ENCODE results near the gene SLC39A9. TPM values are rescaled to one million over a fixed set of nuclear protein-coding genes. Genes with fewer than 3 reads are reported as not detected.

The SLC39A9 gene
- polyA plus RNA-seq, 2 of the 4 experiments (the other 2 are of a cell fraction) = 41.7 to 116 TPM

DNA sequence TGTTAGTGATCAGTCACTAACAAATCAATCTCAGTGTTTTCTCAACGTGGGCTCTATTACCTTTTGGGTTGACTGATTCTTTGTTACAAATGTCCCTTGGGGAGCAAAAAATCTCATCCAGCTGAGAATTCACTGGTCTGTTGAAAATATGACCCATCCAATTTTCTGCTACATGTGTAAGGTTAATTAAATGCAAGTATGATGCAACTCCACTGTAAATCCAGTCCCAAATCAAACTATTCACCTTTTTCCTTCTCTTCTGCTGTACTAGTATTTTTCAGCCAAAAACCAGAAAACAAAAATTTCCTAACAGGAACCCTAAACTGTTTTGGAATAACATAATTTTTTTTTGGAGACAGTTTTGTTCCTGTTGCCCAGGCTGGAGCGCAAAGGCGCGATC lies 2.6 kb upstream of the SLC39A9 start:
- 92% methylated on average over 4 of the region's 4 CpGs for WGBS (ENCODE audit: missing lambda C conversion rate)
- Histone ChIP-seq H3K9me3 (no peaks in the 10 kb centered on the region), H3K4me2 (peak overlapping the region; percentile 99), H3K27ac (no peak overlapping the region), H3K4me1 (peaks cover 28% of the 10 kb centered on the region), H3K4me3 (no peak overlapping the region)
- ATAC-seq (no peak), DNase-seq (ENCODE audit: low read depth in 1 of 2, low spot score in 1 of 2) (no peak), FAIRE-seq (no peak)
- TF ChIP-seq SMC3 (IDR thresholded peaks at IDR 0.05) = no peak
- TF ChIP-seq ESRRA (IDR thresholded peaks at IDR 0.05; ENCODE audit: borderline replicate concordance, low read length) = no peak
- TF ChIP-seq CEBPB (IDR thresholded peaks at IDR 0.05) = 0 out of 4 replicates have a peak, but pooled peaks of 1 of the 2 experiments have one; percentile 12
- POLR2A ChIA-PET = no interaction called here
- CTCF ChIA-PET = interaction anchor here (1.1 kb wide), 2 partner anchors 11 to 153 kb away, joined by 3 read pairs; no protein-coding TSS in a partner anchor

DNA sequence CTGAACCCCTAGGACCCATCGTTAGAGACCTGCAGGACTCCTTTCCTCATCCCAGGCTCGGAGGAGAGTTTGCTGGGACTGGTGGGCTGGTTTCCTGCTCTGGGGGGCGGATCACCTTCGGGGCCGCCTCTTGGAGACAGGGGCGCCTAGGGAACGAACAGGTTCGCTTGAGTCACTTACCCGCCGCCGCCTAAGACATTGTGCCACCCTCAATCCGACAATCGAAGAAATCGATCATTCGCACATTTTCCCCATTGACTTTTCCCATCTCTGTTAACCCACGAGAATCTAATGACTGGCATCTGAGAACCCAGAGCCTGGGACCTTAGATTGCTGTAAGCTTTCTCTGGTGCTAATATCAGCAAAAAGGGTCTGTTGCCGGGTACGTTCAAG lies 322 bp downstream of the SLC39A9 start:
- DNase-seq (ENCODE audit: low read depth in 1 of 2, low spot score in 1 of 2) = no peak
- POLR2A ChIA-PET = interaction anchor here (0.9 to 1.8 kb wide), 5 partner anchors 16 to 207 kb away, joined by 3 to 10 read pairs (median 9); partner anchors contain the start of genes EXD2 and GALNT16
- H3K4me3 ChIP-seq = peak overlapping the region; percentile 92
- peak overlapping the region; percentile 87 for H3K4me2 ChIP-seq
- H3K4me1 ChIP-seq = peaks cover 38% of the 10 kb centered on the region
- H3K27ac ChIP-seq = peak overlapping the region; percentile 96 to 97
- H3K9me3 ChIP-seq = no peaks in the 10 kb centered on the region
- TF ChIP-seq FOSB (CRISPR knock-in tag; IDR thresholded peaks at IDR 0.05) (no peak), KDM5A (IDR thresholded peaks at IDR 0.05) (peak; percentile 42; the same call in 1 of the 2 replicates), PHF8 (IDR thresholded peaks at IDR 0.05; ENCODE audit: borderline replicate concordance, low read depth) (peak; percentile 91), RARB (CRISPR knock-in tag; IDR thresholded peaks at IDR 0.05) (0 out of 2 replicates have a peak, but pooled peaks have one; percentile 42), CEBPB (IDR thresholded peaks at IDR 0.05) (no peak)
- TF ChIP-seq, protein P1, sequence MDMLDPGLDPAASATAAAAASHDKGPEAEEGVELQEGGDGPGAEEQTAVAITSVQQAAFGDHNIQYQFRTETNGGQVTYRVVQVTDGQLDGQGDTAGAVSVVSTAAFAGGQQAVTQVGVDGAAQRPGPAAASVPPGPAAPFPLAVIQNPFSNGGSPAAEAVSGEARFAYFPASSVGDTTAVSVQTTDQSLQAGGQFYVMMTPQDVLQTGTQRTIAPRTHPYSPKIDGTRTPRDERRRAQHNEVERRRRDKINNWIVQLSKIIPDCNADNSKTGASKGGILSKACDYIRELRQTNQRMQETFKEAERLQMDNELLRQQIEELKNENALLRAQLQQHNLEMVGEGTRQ (IDR thresholded peaks at IDR 0.05) = no peak
- CTCF ChIA-PET = interaction anchor here (0.9 to 1.7 kb wide), 3 partner anchors 37 to 156 kb away, joined by 3 to 4 read pairs (median 4); no protein-coding TSS in a partner anchor
- WGBS (ENCODE audit: missing lambda C conversion rate) = 2% methylated on average over 16 of the region's 18 CpGs
- peak in 1 of 2 experiments; percentile 55; a peak in 2 of 6 replicates for ATAC-seq
- FAIRE-seq = no peak

DNA sequence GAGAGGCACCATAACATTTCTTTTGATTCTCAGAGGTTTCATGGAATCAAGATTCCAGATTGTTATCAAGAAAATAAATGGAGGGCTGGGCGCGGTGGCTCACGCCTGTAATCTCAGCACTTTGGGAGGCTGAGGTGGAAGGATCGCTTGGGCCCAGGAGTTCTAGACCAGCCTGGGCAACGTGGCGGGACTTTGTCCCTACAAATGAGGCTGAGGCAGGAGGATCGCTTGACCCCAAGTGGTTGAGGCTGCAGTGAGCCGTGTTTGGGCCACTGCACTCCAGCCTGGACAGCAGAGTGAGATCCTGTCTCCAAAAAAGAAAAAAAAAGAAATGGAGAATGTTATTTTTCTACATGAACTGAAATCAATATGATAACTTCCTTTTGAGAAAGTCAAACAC lies 1.3 kb downstream of the SLC39A9 start:
- no peak for ATAC-seq
- Histone ChIP-seq H3K9me3 (no peaks in the 10 kb centered on the region), H3K4me3 (peak overlapping the region; percentile 92), H3K4me2 (peak overlapping the region; percentile 87), H3K27ac (peak overlapping the region in 1 of 2 experiments; percentile 97; a peak in 2 of 6 replicates), H3K4me1 (peaks cover 38% of the 10 kb centered on the region)
- no peak for FAIRE-seq
- ChIA-PET POLR2A (no interaction called here), CTCF (no interaction called here)
- no peak for DNase-seq (ENCODE audit: low read depth in 1 of 2, low spot score in 1 of 2)
- 80% methylated on average over 8 of the region's 8 CpGs for WGBS (ENCODE audit: missing lambda C conversion rate)
- TF ChIP-seq CBX2 (IDR thresholded peaks at IDR 0.05; ENCODE audit: borderline replicate concordance, low read depth) (no peak), FOSB (CRISPR knock-in tag; IDR thresholded peaks at IDR 0.05) (no peak), PHF8 (IDR thresholded peaks at IDR 0.05; ENCODE audit: borderline replicate concordance, low read depth) (no peak), ZFP36 (IDR thresholded peaks at IDR 0.05; ENCODE audit: borderline replicate concordance, partially characterized antibody) (no peak), CHD4 (IDR thresholded peaks at IDR 0.05; ENCODE audit: borderline replicate concordance) (no peak)

DNA sequence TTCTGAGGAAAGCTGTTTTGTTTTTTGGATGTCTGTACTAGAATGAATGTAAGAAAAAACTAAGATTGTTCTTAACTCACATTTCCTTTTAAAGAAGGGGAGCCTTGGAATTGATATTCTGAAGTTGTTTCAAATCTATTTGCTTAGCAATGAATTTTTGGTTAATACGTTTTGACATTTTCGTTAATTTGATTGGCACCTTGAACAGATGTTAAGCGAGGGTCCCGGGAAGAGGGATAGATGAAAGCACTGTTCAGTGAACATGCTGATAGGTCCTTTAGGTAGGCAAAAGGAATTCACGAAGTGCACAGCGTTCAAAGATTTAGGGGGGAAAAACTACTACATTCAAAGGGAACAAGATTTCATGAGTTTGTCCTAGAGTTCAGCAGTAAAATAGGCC lies 1.7 kb downstream of the SLC39A9 start:
- FAIRE-seq = no peak
- peaks cover 38% of the 10 kb centered on the region for H3K4me1 ChIP-seq
- no peaks in the 10 kb centered on the region for H3K9me3 ChIP-seq
- H3K4me2 ChIP-seq = peak overlapping the region; percentile 87
- TF ChIP-seq, protein P1 (IDR thresholded peaks at IDR 0.05) = no peak
- TF ChIP-seq EHF (CRISPR knock-in tag; IDR thresholded peaks at IDR 0.05) = no peak
- TF ChIP-seq FOSL2 (IDR thresholded peaks at IDR 0.05) = no peak
- no peak for TF ChIP-seq FOSL2 (CRISPR knock-in tag; IDR thresholded peaks at IDR 0.05)
- TF ChIP-seq JUNB (IDR thresholded peaks at IDR 0.05) = no peak
- TF ChIP-seq, protein P2, sequence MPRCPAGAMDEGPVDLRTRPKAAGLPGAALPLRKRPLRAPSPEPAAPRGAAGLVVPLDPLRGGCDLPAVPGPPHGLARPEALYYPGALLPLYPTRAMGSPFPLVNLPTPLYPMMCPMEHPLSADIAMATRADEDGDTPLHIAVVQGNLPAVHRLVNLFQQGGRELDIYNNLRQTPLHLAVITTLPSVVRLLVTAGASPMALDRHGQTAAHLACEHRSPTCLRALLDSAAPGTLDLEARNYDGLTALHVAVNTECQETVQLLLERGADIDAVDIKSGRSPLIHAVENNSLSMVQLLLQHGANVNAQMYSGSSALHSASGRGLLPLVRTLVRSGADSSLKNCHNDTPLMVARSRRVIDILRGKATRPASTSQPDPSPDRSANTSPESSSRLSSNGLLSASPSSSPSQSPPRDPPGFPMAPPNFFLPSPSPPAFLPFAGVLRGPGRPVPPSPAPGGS (IDR thresholded peaks at IDR 0.05) = no peak
- no peak for TF ChIP-seq FOSB (CRISPR knock-in tag; IDR thresholded peaks at IDR 0.05)
- no peak for TF ChIP-seq NR3C1 (IDR thresholded peaks at IDR 0.05)
- no peak for TF ChIP-seq NFE2L2 (conservative IDR thresholded peaks at IDR 0.05; ENCODE audit: low read length)
- TF ChIP-seq ZFP36 (IDR thresholded peaks at IDR 0.05; ENCODE audit: borderline replicate concordance, partially characterized antibody) = no peak
- no peak for TF ChIP-seq FOXS1 (CRISPR knock-in tag; IDR thresholded peaks at IDR 0.05)
- no peak for TF ChIP-seq RAD21 (conservative IDR thresholded peaks at IDR 0.05 in 1 of 2, IDR thresholded peaks at IDR 0.05 in 1 of 2)
- TF ChIP-seq, protein P3, sequence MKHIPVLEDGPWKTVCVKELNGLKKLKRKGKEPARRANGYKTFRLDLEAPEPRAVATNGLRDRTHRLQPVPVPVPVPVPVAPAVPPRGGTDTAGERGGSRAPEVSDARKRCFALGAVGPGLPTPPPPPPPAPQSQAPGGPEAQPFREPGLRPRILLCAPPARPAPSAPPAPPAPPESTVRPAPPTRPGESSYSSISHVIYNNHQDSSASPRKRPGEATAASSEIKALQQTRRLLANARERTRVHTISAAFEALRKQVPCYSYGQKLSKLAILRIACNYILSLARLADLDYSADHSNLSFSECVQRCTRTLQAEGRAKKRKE (CRISPR knock-in tag; IDR thresholded peaks at IDR 0.05; ENCODE audit: low read depth) = no peak
- no peak for TF ChIP-seq HDAC2 (IDR thresholded peaks at IDR 0.05)
- WGBS (ENCODE audit: missing lambda C conversion rate) = 88% methylated on average over 6 of the region's 6 CpGs
- no peak overlapping the region for H3K27ac ChIP-seq
- no peak for DNase-seq (ENCODE audit: low read depth in 1 of 2, low spot score in 1 of 2)
- no peak for ATAC-seq
- peak overlapping the region; percentile 92 for H3K4me3 ChIP-seq
- POLR2A ChIA-PET = no interaction called here
- CTCF ChIA-PET = no interaction called here
